ENCODE data around the gene UNK. TPM values are rescaled to one million over a fixed set of nuclear protein-coding genes. Genes with fewer than 3 reads are reported as not detected.

Gene UNK
- total RNA-seq, 4 donors from 2014 or later, result 27.8 to 68.2 (median 31.9) TPM

DNA sequence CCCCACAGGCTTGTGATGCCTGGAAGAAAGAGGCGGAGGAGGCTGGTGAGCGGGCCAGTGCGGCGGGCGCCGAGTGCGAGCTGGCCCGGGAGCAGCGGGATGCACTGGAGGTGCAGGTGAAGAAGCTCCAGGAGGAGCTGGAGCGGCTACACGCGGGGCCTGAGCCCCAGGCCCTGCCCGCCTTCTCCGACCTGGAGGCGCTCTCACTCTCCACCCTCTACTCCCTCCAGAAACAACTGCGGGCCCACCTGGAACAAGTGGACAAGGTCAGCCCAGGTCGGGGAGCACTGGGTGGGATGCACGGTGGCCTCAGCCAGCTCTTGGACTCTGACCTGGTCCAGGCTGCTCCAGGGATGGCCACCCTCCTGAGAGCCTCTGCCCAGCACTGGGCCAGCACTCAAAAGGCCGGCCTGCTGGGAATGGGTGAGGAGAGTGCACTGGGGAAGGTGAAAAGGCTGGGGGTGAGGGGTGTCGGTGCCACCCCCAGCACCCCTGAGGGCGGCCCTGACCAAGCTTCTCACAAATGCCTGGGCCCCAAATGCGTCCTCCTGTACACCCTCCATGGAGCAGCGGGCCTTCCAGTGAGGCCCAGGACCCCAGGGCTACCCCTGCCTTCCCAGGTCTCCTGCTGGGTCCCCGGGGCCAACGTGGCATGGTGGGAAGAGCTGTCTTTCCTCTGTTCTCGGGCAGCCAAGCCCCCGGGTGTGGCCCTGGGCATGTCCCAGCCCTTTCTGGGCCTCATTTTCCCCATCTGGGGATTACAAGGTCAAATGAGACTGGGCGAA is 38.8 kb downstream of the UNK start:
- peak; percentile 57 to 78 for DNase-seq (ENCODE audit: low spot score in 2 of 2)
- H3K36me3 ChIP-seq, result peaks cover 59% of the 10 kb centered on the region
- peaks cover 39% of the 10 kb centered on the region for H3K4me1 ChIP-seq
- TF ChIP-seq EP300 (IDR thresholded peaks at IDR 0.05) (no peak), POLR2A (IDR thresholded peaks at IDR 0.05) (no peak), POLR2AphosphoS5 (IDR thresholded peaks at IDR 0.05) (no peak)
- TF ChIP-seq, protein P1, sequence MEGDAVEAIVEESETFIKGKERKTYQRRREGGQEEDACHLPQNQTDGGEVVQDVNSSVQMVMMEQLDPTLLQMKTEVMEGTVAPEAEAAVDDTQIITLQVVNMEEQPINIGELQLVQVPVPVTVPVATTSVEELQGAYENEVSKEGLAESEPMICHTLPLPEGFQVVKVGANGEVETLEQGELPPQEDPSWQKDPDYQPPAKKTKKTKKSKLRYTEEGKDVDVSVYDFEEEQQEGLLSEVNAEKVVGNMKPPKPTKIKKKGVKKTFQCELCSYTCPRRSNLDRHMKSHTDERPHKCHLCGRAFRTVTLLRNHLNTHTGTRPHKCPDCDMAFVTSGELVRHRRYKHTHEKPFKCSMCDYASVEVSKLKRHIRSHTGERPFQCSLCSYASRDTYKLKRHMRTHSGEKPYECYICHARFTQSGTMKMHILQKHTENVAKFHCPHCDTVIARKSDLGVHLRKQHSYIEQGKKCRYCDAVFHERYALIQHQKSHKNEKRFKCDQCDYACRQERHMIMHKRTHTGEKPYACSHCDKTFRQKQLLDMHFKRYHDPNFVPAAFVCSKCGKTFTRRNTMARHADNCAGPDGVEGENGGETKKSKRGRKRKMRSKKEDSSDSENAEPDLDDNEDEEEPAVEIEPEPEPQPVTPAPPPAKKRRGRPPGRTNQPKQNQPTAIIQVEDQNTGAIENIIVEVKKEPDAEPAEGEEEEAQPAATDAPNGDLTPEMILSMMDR (IDR thresholded peaks at IDR 0.05), result no peak
- no peaks in the 10 kb centered on the region for H3K9me3 ChIP-seq
- no peak overlapping the region for H3K4me3 ChIP-seq
- 86% methylated on average over 17 of the region's 28 CpGs for WGBS
- no peaks in the 10 kb centered on the region for H3K27me3 ChIP-seq
- no peak overlapping the region for H3K27ac ChIP-seq

DNA sequence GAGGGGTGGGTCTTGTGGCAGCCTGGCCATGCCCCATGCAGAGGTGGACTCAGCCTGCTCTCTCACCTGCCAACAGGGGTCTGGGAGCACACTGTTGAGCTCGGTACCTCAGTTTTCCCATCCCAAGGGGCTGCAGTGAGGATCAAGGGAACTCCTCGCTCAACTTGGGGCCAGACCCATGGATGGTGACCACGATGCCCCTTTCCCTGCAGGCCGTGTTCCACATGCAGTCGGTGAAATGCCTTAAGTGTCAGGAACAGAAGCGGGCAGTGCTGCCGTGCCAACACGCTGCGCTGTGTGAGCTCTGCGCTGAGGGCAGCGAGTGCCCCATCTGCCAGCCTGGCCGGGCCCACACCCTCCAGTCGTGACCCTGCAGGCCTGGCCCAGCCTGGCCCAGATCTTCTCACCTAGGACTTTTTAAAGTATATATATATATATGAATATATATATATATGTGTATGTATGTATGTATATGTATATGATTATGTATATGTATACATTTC is 39.5 kb downstream of the UNK start:
- Histone ChIP-seq H3K27me3 (no peaks in the 10 kb centered on the region), H3K36me3 (peaks cover 57% of the 10 kb centered on the region), H3K4me1 (peaks cover 39% of the 10 kb centered on the region), H3K4me3 (no peak overlapping the region), H3K27ac (no peak overlapping the region), H3K9me3 (no peaks in the 10 kb centered on the region)
- no peak for DNase-seq (ENCODE audit: low spot score in 2 of 2)
- WGBS, result 75% methylated on average over 13 of the region's 13 CpGs
- TF ChIP-seq EP300 (IDR thresholded peaks at IDR 0.05) (no peak), POLR2AphosphoS5 (IDR thresholded peaks at IDR 0.05) (no peak)

DNA sequence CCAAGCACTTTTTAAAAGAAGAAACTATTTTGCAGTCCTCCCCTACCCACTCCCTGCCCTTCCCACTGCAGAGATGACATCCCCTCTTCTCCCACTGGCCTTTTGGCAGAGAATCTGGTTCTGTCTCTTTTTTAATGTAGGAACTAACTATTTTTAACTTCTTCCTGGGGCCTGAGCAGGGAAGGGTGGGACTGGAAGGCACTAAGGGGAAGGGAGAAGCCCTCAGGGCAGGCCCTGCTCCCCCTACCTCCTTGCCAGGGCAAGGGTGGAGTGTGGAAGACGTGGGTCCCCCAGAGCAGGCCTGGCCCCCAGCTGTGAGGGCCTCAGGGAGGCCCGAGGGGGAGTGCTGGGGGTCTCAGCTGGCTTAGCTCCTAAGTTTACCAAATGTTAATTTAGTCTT is 40.1 kb downstream of the UNK start:
- no peak for DNase-seq (ENCODE audit: low spot score in 2 of 2)
- Histone ChIP-seq H3K27me3 (no peaks in the 10 kb centered on the region), H3K4me3 (no peak overlapping the region), H3K4me1 (peaks cover 39% of the 10 kb centered on the region), H3K36me3 (peaks cover 52% of the 10 kb centered on the region), H3K27ac (no peak overlapping the region), H3K9me3 (no peaks in the 10 kb centered on the region)
- WGBS, result no CpG with 5 or more reads among the region's 2 CpGs
- no peak for TF ChIP-seq EP300 (IDR thresholded peaks at IDR 0.05)
- TF ChIP-seq POLR2A (IDR thresholded peaks at IDR 0.05), result no peak
- TF ChIP-seq, protein P1 (IDR thresholded peaks at IDR 0.05), result no peak
- no peak for TF ChIP-seq POLR2AphosphoS5 (IDR thresholded peaks at IDR 0.05)

DNA sequence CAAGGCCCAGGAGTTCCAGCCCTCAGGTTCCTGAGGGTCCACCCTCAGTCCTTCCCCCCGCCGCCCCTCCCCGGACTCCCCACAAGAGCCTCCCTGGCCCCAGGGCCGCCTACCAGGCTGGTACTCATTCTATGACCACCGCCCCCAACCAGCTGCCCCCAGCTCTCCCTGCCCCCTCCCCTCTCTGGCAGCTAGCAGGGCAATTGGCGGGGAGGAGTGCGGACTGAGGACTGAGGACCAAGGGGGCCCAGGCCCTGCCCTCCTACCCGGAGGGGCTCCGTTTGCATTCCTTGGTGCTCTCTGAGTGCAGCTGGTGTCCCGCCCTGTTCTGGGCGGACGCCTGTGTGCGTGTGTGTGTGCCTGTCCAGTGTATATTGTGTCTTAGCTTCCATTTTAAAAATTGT is 40.5 kb downstream of the UNK start:
- Histone ChIP-seq H3K9me3 (no peaks in the 10 kb centered on the region), H3K4me3 (no peak overlapping the region), H3K27me3 (no peaks in the 10 kb centered on the region), H3K4me1 (peaks cover 39% of the 10 kb centered on the region), H3K36me3 (peaks cover 52% of the 10 kb centered on the region), H3K27ac (no peak overlapping the region)
- TF ChIP-seq POLR2AphosphoS5 (IDR thresholded peaks at IDR 0.05) (no peak), EP300 (IDR thresholded peaks at IDR 0.05) (no peak), POLR2A (IDR thresholded peaks at IDR 0.05) (no peak)
- TF ChIP-seq, protein P1 (IDR thresholded peaks at IDR 0.05), result no peak
- peak in 1 of 2 donors; percentile 77 for DNase-seq (ENCODE audit: low spot score in 2 of 2)
- WGBS, result 91% methylated on average over 9 of the region's 13 CpGs

DNA sequence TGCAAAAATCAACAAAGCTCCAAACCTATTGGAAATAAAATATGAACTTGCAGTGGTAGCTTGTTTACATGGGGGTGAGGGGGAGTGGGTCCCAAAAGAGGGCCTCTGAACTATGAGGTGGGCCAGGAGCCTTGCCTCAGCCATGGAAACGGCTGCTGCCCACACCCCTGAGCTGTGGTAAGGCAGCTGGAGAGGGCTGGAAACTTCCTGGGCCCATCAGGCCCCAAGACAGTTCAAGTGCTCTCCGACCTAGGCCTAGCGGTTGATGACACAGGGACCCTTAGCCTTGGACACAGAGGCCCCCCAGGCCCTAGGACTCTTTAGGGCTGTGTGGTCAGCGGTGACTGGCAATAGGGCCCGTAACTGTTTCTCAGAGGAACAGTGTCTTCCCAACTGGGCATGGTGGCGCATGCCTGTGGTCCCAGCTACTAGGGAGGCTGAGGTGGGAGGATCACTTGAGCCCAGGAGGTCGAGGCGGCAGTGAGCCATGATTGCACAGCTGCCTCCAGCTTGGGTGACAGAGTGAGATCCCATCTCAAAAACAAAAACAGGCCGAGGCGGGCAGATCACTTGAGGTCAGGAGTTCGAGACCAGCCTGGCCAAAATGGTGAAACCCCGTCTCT is 41.3 kb downstream of the UNK start:
- H3K4me3 ChIP-seq, result no peak overlapping the region
- no peak for TF ChIP-seq POLR2AphosphoS5 (IDR thresholded peaks at IDR 0.05)
- no peak for TF ChIP-seq EP300 (IDR thresholded peaks at IDR 0.05)
- no peak for TF ChIP-seq POLR2A (IDR thresholded peaks at IDR 0.05)
- TF ChIP-seq, protein P1 (IDR thresholded peaks at IDR 0.05), result no peak
- H3K36me3 ChIP-seq, result peaks cover 47% of the 10 kb centered on the region
- H3K4me1 ChIP-seq, result peaks cover 39% of the 10 kb centered on the region
- no peaks in the 10 kb centered on the region for H3K9me3 ChIP-seq
- no peaks in the 10 kb centered on the region for H3K27me3 ChIP-seq
- DNase-seq (ENCODE audit: low spot score in 2 of 2), result no peak
- H3K27ac ChIP-seq, result no peak overlapping the region
- WGBS, result 89% methylated on average over 9 of the region's 12 CpGs

All from suprapubic skin (tissue), 4 donors.